Gastrocnemius medialis (tissue), 4 donors: ENCODE data around the gene MAP2K5.

Experiments used
- CTCF ChIP-seq, 5 experiments: fragments of 450-650 bp in 3 of 5; fragments of 200-600 bp in 2 of 5; sonication (generic) in 2 of 5; IDR thresholded peaks in 4 of 5; conservative IDR thresholded peaks in 1 of 5; 1 replicate in 4 of 5; 2 replicates in 1 of 5; pipeline ENCODE4 v1.5.1; 2016 to 2019; ENCODE audit warnings: antibody characterized with exemption in 5 of 5, mild to moderate bottlenecking in 3 of 5, moderate library complexity in 3 of 5
- POLR2A ChIP-seq, 2 donors: fragments of 450-650 bp; IDR thresholded peaks; one replicate each; pipeline ENCODE4 v1.6.1; 2017; ENCODE audit warnings: antibody characterized with exemption in 2 of 2, mild to moderate bottlenecking in 2 of 2, moderate library complexity in 2 of 2

- TF ChIP-seq CTCF (IDR thresholded peaks at IDR 0.05 in 4 of 5, conservative IDR thresholded peaks at IDR 0.05 in 1 of 5): no peak
- no peak for TF ChIP-seq POLR2A (IDR thresholded peaks at IDR 0.05)
These were observed 279.4 kb downstream of the MAP2K5 start for GRCh38 chr15:67821784-67822440.
